ENCODE results near the gene RAB43.
"Not testable (repeated sequence)": the region's sequence is repeated elsewhere in the genome, so short reads cannot be mapped to it uniquely, and the experiment has no call there.

RAB43 gene

DNA sequence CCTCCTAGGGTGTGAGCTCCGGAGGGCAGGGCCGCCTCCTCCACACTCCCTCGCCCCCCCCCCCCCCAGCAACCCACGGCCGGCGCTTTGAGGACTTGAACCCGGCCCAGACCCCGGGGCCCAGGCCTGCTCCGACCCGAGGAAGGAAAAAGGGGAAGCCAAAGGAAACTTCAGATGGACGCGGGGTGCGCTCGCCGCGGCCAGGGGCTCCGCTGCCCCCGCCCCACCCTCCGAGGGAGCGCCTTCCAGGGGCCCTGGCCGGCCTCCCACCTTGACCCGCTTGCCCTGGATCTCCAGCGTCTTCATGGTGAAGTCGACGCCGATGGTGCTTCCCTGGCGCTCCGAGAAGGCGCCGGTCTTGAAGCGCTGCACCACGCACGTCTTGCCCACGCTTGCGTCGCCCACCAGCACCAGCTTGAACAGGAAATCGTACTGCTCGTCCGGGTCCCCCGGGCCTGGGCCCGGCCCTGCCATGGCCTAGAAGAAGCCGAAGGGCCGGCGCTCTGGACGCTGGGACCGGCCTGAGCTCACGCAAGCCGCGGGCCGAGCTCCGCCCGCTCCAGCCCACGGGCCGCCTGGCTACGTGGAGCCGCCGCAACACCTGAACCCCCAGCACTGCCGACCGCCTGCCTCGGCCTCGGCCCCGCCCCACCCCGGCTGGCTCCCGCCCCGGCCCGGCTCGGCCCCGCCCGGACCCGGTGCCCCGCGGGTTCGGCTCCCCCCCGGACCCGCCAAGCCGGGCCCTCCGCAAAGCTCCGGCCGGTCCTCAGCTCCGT, 400 bp downstream of the RAB43 start:
- DNase-seq, result no peak

- peak; percentile 91 for DNase-seq
Observed at GRCh38 chr3:129120254-129121004, 1.2 kb downstream of the RAB43 start.

GRCh38 chr3:129119365-129120100, 2.1 kb downstream of the RAB43 start:
- DNase-seq, result no peak

DNA sequence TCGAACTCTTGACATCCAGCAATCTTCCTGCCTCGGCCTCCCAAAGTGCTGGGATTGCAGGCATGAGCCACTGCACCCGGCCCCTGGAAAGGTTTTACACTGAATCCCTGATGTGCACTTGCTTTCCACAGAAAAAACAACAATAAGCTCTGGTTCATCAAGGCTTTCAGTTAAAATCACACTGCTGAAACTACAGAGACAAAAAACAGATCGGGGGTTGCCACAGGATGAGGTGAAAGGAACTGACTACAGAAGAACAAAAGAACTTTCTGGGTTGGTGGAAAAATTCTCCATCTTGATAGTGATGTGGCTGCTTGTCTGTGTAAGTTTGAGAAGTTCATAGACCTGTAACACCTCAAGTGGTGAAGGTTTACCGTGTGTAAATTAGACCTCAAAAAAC, 2.9 kb downstream of the RAB43 start:
- DNase-seq, result no peak

DNA sequence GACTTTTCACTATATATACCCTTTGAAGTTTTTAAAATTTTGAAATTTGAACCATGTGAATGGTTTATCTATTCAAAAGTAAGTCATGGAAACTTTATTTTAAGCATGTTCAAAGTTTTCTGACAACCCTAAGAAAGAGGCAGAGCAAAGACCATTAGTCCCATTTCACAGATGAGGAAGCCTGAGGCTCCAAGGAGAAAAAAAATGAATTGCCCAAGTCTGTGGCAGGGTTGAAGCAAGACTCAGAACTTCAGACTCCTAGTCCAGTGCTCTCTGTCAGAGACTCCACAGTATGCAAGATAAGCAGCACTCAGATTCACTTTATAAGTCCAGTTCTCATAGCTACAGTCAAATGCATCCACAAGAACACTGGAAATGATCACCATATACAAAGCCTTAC, 4.5 kb downstream of the RAB43 start:
- no peak for DNase-seq

DNA sequence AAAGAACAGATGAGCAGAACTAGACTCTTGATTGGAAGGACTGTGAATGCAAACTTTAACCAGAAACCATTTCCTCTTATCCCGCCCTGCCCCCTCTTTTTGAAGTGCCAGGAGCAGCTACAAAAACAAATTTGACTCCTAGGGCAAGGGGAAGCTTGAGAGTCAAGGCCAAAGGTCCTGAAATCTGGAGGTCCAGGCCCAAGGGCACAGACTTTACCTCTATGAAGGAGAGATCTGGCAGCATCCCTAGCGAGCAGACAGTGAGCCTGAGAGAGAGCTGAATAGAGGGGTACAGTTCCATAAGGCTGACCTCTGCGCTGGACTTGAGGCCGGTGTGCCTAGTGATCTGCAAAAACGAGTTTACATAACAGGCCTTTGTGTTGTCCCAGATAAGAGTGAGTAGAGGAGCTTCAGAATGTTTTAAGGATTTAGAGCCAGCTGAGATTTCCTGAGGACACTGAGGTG, 5.1 kb downstream of the RAB43 start:
- DNase-seq, result no peak

DNA sequence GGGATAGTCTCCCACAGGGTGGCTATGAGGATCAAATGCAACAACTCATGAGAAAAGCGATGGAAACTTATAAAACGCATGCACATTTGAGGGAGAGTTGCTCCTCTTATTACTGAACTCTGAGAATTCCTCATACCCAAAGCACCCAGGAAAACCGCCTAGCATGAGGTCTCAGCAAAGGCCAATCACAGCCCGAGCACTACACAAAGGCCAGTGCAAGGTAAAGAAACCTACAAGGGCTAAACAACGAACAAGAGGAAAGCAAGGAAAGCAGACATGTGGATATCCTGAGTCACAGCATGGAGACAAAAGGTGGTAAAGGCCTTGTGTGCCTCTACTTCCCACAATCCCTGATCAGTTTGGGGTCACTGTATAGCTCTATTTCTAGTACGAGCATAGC, 7.1 kb downstream of the RAB43 start:
- DNase-seq, result no peak

- DNase-seq, result peak; percentile 52
Observed at GRCh38 chr3:129112308-129113052, 9.1 kb downstream of the RAB43 start.

DNA sequence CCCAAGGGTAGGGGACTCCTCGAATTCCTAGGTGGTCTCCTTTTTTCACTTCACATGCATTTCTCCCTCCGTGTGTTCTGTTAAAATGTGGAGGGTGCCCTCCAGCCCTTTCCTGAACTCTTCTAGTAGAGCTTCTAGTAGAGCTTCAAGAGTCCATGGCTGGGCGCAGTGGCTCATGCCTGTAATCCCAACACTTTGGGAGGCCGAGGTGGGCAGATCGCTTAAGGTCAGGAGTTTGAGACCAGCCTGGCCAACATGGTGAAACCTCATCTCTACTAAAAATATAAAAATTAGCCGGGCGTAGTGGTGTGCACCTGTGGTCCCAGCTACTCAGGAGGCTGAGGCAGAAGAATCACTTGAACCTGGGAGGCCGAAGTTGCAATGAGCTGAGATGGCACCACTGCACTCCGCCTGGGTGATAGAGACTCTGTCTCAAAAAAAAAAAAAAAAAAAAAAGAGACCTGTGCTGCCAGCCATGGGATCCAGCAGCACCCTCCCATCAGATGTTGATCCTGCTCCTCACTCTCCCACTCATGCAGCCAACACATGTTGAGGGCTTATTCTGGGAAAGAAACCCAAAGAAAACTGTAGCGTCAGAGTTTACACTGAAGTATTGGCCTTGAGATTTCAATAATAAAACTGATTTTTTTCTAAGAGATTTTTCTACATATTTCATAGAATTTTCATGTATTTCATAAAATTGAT, 10.4 kb downstream of the RAB43 start:
- DNase-seq, result not testable (repeated sequence)

- DNase-seq, result no peak
Observed at GRCh38 chr3:129107793-129108192, 13.8 kb downstream of the RAB43 start.

GRCh38 chr3:129106866-129107565, 14.6 kb downstream of the RAB43 start:
- no peak for DNase-seq

- no peak for DNase-seq
Observed at GRCh38 chr3:129106320-129106719, 15.3 kb downstream of the RAB43 start.

DNA sequence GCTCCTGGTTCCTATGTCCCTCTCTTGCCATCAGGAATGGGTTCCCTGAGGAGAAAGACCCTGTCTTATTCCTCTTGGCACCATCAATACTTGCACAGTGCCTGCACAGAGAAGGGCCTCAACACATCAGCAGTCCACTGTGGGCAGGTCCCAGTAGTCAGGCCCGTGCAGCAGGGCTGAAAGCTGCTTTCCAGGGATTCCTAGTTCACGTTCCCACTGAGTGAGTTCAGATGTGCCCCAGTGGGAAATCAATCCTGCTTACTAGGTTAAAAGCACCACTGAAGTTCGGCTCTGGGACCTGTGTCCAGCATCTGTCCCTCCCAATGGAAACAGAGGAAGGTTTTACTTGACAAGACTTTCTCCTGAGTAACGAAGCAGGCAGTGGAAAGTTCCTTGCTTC, 15.7 kb downstream of the RAB43 start:
- DNase-seq, result no peak

DNA sequence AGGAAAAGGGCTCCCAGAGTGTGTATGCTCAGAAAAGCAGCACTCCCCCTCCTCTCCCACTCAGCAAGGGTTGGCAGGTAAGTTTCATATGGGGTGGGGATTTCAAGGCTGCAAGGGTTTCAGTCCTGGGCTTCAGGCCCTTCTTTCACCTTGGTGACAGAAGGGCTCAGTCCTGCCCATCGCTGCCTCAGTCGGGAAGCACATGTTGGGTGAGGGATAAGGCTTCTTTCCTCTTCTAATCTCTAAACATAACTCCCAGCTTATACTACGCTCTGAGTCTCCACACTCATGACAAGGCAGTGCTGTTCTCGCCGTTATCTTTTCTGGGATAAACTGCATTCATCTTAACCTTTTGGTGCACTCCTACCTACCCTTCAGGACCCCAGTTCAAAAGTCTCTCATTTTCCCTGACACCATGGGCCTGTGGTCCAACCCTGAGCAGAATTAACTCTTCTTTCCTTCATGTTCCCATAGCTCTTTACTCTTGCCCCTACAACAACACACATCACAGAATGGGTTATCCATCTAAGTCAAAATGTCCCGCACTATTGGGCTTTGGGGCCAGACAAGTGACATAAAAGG, 17.0 kb downstream of the RAB43 start:
- DNase-seq, result no peak

DNA sequence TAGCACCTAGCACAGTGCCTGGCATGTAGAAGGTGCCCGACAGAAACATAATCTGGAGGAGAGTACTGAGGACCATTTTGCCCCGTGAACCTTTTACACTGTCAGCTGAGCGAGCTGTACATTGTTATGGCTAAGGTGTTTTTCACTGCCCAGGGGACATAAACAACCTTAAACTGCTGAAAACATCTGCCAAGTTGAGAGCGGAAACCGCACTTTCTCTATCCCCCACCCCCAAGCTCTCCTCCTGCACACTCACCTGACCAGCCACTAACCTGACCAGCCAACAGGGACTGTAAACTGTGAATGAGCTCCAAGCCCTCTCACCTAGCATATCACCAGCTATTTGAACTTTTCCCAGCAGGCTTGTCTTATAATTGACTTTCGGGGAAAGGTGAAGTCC, 17.6 kb downstream of the RAB43 start:
- no peak for DNase-seq

DNA sequence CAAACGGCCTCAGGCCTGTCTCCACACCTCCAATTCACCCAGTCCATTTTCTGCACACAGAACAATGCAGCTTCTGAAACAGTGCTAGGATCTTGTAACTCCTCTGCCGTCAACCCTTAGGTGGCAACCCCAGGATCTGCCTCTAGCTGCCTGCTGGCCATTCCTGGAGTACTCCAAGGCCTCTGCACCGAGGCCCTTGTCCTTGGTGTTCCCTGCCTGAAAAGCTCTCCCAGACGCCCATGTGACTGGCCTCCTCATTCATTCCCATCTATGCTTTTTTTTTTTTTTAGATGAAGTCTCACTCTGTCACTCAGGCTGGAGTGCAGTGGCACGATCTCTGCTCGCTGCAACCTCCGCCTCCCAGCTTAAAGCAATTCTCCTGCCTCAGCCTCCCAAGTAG, 18.3 kb downstream of the RAB43 start:
- no peak for DNase-seq

- DNase-seq, result no peak
Observed at GRCh38 chr3:129101370-129102138, 20.1 kb downstream of the RAB43 start.

- DNase-seq, result no peak
Observed at GRCh38 chr3:129100274-129100673, 21.3 kb downstream of the RAB43 start.

- DNase-seq, result no peak
Observed at GRCh38 chr3:129095285-129095684, 26.3 kb downstream of the RAB43 start.

DNA sequence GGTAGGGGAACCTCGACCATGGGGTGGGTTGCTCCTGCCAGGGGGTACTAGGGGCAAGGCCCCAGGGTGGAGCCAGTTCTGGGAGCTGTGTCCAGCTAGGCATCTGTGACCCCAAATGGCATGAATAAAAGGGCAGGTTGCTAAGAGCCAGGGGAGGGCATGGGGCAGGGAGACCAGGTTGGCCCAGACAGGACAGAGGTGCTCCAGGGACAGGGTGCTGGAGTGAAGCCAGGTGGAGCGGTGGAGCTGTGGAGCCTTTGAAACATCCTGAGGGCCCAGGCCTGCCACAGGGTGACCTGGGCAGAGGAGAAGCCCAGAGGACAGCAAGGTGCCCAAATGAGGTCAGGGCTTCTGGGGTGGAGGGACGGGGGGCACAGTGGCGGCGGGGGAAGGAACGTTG, 33.3 kb downstream of the RAB43 start:
- DNase-seq, result not testable (repeated sequence)
